Calu3 (cell line): Measurements from ENCODE around the gene DBF4B. TPM values are rescaled to one million over a fixed set of nuclear protein-coding genes. Genes with fewer than 3 reads are reported as not detected.
"Not testable (repeated sequence)": the region's sequence is repeated elsewhere in the genome, so short reads cannot be mapped to it uniquely, and the experiment has no call there.

Experiments
- BruUV-seq: library from RNA; stranded (reverse); fragments of 400-500 nt; replicated peaks from 2 replicates; lab custom pipeline; 2021; lab: Mats Ljungman, UMichigan
- CTCF ChIA-PET: fragments of 300-600 bp; sonication (Branson Sonifier 250); formaldehyde crosslinking; loops from one replicate; lab custom pipeline; 2022; ENCODE audit warnings: antibody characterized with exemption; lab: Charles Lee
- DNase-seq: peaks from one replicate; pipeline ENCODE4 v3.0.0; 2022
- H3K27ac Mint-ChIP-seq: one replicate; pipeline ENCODE4 v1.8.0; 2022; ENCODE audit warnings: mixed read lengths; ENCODE audit not compliant: unreplicated experiment
- H3K27me3 Mint-ChIP-seq: one replicate; pipeline ENCODE4 v1.8.0; 2022; ENCODE audit warnings: mixed read lengths; ENCODE audit not compliant: unreplicated experiment
- H3K36me3 Mint-ChIP-seq: one replicate; pipeline ENCODE4 v1.8.0; 2022; ENCODE audit warnings: mild to moderate bottlenecking, moderate library complexity, mixed read lengths; ENCODE audit not compliant: insufficient read depth, unreplicated experiment
- H3K4me1 Mint-ChIP-seq: one replicate; pipeline ENCODE4 v1.8.0; 2022; ENCODE audit warnings: mild to moderate bottlenecking, low read depth, mixed read lengths; ENCODE audit not compliant: unreplicated experiment
- H3K4me3 Mint-ChIP-seq: one replicate; pipeline ENCODE4 v1.8.0; 2022; ENCODE audit warnings: mild to moderate bottlenecking, low read depth, moderate library complexity, mixed read lengths; ENCODE audit not compliant: unreplicated experiment
- H3K9me3 Mint-ChIP-seq: one replicate; pipeline ENCODE4 v1.8.0; 2022; ENCODE audit warnings: low read depth, mixed read lengths; ENCODE audit not compliant: unreplicated experiment
- CTCF ChIP-seq: fragments of 200-600 bp; IDR thresholded peaks from one replicate; pipeline ENCODE4 v1.8.0; 2022; ENCODE audit warnings: antibody characterized with exemption; ENCODE audit not compliant: unreplicated experiment
- intact Hi-C: fragments of 100-400 bp; cut with micrococcal nuclease; formaldehyde crosslinking; loops from one replicate; pipeline ENCODE4 v1.10.0; 2022; ENCODE audit not compliant: unreplicated experiment
- total RNA-seq: library from RNA; stranded (reverse); gene quantifications from 2 replicates; pipeline ENCODE4 v1.2.3, GENCODE V29; 2022

The DBF4B gene
- total RNA-seq, 1 experiment from 2014 or later, result 47.4 TPM

GRCh38 chr17:44736551-44737240 lies 28.2 kb downstream of the DBF4B start:
- H3K4me3 Mint-ChIP-seq, result no peak overlapping the region
- H3K4me1 Mint-ChIP-seq, result no peaks in the 10 kb centered on the region
- DNase-seq, result no peak
- no peak overlapping the region for H3K27ac Mint-ChIP-seq
- BruUV-seq, result no TSS peak
- TF ChIP-seq CTCF, result no peak
- no peaks in the 10 kb centered on the region for H3K27me3 Mint-ChIP-seq
- intact Hi-C loops, result no loop called here
- H3K9me3 Mint-ChIP-seq, result no peaks in the 10 kb centered on the region
- CTCF ChIA-PET, result interaction anchor here (0.6 to 1.2 kb wide), 3 partner anchors 16 to 306 kb away, joined by 3 to 4 read pairs (median 4); no protein-coding TSS in a partner anchor
- peaks cover 20% of the 10 kb centered on the region for H3K36me3 Mint-ChIP-seq

- no peak for DNase-seq
These were observed 29.9 kb downstream of the DBF4B start for GRCh38 chr17:44738214-44738906.

GRCh38 chr17:44741316-44741715 lies 32.9 kb downstream of the DBF4B start:
- Mint-ChIP-seq H3K4me1 (no peaks in the 10 kb centered on the region), H3K36me3 (peaks cover 12% of the 10 kb centered on the region), H3K4me3 (no peak overlapping the region), H3K9me3 (no peaks in the 10 kb centered on the region), H3K27ac (no peak overlapping the region), H3K27me3 (no peaks in the 10 kb centered on the region)
- intact Hi-C loops, result no loop called here
- BruUV-seq, result no TSS peak
- TF ChIP-seq CTCF, result no peak
- DNase-seq, result no peak
- CTCF ChIA-PET, result no interaction called here

More at GRCh38 chr17:44738214-44738906, 29.9 kb downstream of the DBF4B start:
- intact Hi-C loops, result no loop called here
- H3K4me1 Mint-ChIP-seq, result no peaks in the 10 kb centered on the region
- H3K36me3 Mint-ChIP-seq, result peaks cover 15% of the 10 kb centered on the region
- H3K27me3 Mint-ChIP-seq, result no peaks in the 10 kb centered on the region
- CTCF ChIA-PET, result interaction anchor here (0.6 kb wide), 2 partner anchors 83 to 892 kb away, joined by 3 to 4 read pairs; no protein-coding TSS in a partner anchor
- H3K9me3 Mint-ChIP-seq, result no peaks in the 10 kb centered on the region
- no peak overlapping the region for H3K4me3 Mint-ChIP-seq
- H3K27ac Mint-ChIP-seq, result no peak overlapping the region
- no peak for TF ChIP-seq CTCF
- BruUV-seq, result no TSS peak

- CTCF ChIA-PET, result no interaction called here
These were observed 36.8 kb downstream of the DBF4B start for GRCh38 chr17:44745301-44745700.

GRCh38 chr17:44745738-44746137 lies 37.3 kb downstream of the DBF4B start:
- H3K36me3 Mint-ChIP-seq, result peaks cover 14% of the 10 kb centered on the region
- intact Hi-C loops, H3K27me3 Mint-ChIP-seq, BruUV-seq, DNase-seq, H3K4me3 Mint-ChIP-seq, H3K4me1 Mint-ChIP-seq, H3K9me3 Mint-ChIP-seq, CTCF ChIA-PET, H3K27ac Mint-ChIP-seq: not testable (repeated sequence)

More at GRCh38 chr17:44745301-44745700, 36.8 kb downstream of the DBF4B start:
- Mint-ChIP-seq H3K36me3 (peaks cover 18% of the 10 kb centered on the region), H3K4me3 (no peak overlapping the region), H3K27ac (no peak overlapping the region), H3K4me1 (no peaks in the 10 kb centered on the region), H3K27me3 (no peaks in the 10 kb centered on the region), H3K9me3 (no peaks in the 10 kb centered on the region)
- intact Hi-C loops, result no loop called here
- BruUV-seq, result no TSS peak
- TF ChIP-seq CTCF, result no peak
- no peak for DNase-seq
